Osteocyte (in vitro differentiated cells): ENCODE data around the gene SLC12A2. TPM values are rescaled to one million over a fixed set of nuclear protein-coding genes. Genes with fewer than 3 reads are reported as not detected.

Experiments
- DNase-seq: peaks from one replicate; pipeline ENCODE4 v3.0.0; 2021; ENCODE audit warnings: mixed read lengths; ENCODE audit not compliant: unreplicated experiment; ENCODE audit errors: extremely low spot score
- H3K27ac Mint-ChIP-seq: one replicate; pipeline ENCODE4 v1.8.0; 2021; ENCODE audit warnings: mild to moderate bottlenecking, mixed read lengths; ENCODE audit not compliant: unreplicated experiment
- H3K27me3 Mint-ChIP-seq: one replicate; pipeline ENCODE4 v1.8.0; 2021; ENCODE audit warnings: mixed read lengths; ENCODE audit not compliant: unreplicated experiment
- H3K36me3 Mint-ChIP-seq: one replicate; pipeline ENCODE4 v1.8.0; 2021; ENCODE audit warnings: mixed read lengths; ENCODE audit not compliant: unreplicated experiment
- H3K4me1 Mint-ChIP-seq: one replicate; pipeline ENCODE4 v1.8.0; 2021; ENCODE audit warnings: mixed read lengths; ENCODE audit not compliant: unreplicated experiment
- H3K4me3 Mint-ChIP-seq: one replicate; pipeline ENCODE4 v1.8.0; 2021; ENCODE audit warnings: mild to moderate bottlenecking, moderate library complexity, mixed read lengths; ENCODE audit not compliant: unreplicated experiment
- H3K9me3 Mint-ChIP-seq: one replicate; pipeline ENCODE4 v1.8.0; 2021; ENCODE audit warnings: mixed read lengths; ENCODE audit not compliant: unreplicated experiment
- long read RNA-seq: library from polyadenylated mRNA; unstranded; transcript quantifications from one replicate; pipeline ENCODE4 v2.0.0, GENCODE V29; 2021
- total RNA-seq: library from RNA; stranded (reverse); gene quantifications from 2 replicates; pipeline ENCODE4 v1.2.1, GENCODE V29; 2021
- TF ChIP-seq, protein P1 (sequence below): fragments of 200-600 bp; sonication (generic); IDR thresholded peaks from 2 replicates; pipeline ENCODE4 v1.5.0; 2021; ENCODE audit warnings: antibody characterized with exemption, mild to moderate bottlenecking, moderate library complexity

Gene SLC12A2
- total RNA-seq = 36.6 and 37.9 TPM in 2 replicates
- long read RNA-seq, partial matches to known transcripts = 14 of 20 reads
- long read RNA-seq, other reads (novel, unspliced or antisense) = 6 of 20 reads

GRCh38 chr5:128083033-128083810 lies at the start of gene SLC12A2:
SLC12A2 (plus strand) TSS chr5:128083766; CDS start chr5:128083955, 189 bp downstream.
- peak; percentile 96 for DNase-seq
- no peaks in the 10 kb centered on the region for H3K27me3 Mint-ChIP-seq
- peak within 1 kb of the TSS; percentile 83 for H3K27ac Mint-ChIP-seq
- peak within 1 kb of the TSS; percentile 89 for H3K4me3 Mint-ChIP-seq
- H3K9me3 Mint-ChIP-seq = no peaks in the 10 kb centered on the region
- TF ChIP-seq, protein P1, sequence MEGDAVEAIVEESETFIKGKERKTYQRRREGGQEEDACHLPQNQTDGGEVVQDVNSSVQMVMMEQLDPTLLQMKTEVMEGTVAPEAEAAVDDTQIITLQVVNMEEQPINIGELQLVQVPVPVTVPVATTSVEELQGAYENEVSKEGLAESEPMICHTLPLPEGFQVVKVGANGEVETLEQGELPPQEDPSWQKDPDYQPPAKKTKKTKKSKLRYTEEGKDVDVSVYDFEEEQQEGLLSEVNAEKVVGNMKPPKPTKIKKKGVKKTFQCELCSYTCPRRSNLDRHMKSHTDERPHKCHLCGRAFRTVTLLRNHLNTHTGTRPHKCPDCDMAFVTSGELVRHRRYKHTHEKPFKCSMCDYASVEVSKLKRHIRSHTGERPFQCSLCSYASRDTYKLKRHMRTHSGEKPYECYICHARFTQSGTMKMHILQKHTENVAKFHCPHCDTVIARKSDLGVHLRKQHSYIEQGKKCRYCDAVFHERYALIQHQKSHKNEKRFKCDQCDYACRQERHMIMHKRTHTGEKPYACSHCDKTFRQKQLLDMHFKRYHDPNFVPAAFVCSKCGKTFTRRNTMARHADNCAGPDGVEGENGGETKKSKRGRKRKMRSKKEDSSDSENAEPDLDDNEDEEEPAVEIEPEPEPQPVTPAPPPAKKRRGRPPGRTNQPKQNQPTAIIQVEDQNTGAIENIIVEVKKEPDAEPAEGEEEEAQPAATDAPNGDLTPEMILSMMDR = no peak
- H3K4me1 Mint-ChIP-seq = peaks cover 57% of the 10 kb centered on the region
- H3K36me3 Mint-ChIP-seq = no peaks in the 10 kb centered on the region

DNA sequence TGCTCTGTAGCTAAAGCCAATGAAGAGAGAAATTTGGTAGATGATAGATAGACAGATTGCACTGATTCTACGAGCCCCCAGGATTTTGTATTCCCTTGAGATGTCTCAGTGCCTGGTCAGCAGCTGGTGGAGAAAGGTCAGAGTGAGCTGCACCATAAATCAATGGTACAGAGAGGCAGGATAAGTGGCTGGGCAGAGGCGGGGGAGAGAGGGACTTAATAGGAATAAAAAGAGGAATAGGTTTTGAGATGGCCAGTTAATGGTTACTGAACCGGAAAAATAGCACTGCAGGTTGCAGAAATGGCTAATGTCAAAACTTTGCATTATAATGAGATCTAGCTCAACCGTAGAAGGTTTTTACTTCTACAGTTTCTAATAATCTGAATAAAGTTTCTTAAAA lies 47.9 kb upstream of the SLC12A2 start:
- H3K36me3 Mint-ChIP-seq = peaks cover 12% of the 10 kb centered on the region
- peaks cover 29% of the 10 kb centered on the region for H3K4me1 Mint-ChIP-seq
- TF ChIP-seq, protein P1 = no peak
- peaks cover 7% of the 10 kb centered on the region for H3K9me3 Mint-ChIP-seq
- H3K27me3 Mint-ChIP-seq = no peaks in the 10 kb centered on the region
- no peak for DNase-seq
- H3K27ac Mint-ChIP-seq = no peak overlapping the region
- H3K4me3 Mint-ChIP-seq = no peak overlapping the region

DNA sequence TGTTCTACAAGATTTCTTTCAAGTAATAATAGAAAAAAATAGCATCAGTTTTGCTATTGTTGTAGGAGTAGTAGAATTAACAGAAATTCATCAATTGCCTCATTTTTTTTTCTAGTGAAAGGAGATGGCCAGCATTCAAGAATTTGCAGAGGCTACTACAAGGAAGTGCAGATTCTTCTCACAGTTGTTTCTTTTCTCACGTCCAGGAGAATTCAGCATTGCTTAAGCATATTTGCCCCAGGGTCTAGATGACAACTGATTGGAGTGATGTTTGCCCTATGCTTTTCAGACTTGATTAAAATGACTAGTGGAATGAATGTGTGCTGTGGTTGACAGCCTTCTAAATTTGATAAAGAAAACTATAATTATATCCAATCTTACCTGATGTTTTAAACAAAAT lies 46.6 kb upstream of the SLC12A2 start:
- no peak overlapping the region for H3K27ac Mint-ChIP-seq
- H3K9me3 Mint-ChIP-seq = peaks cover 7% of the 10 kb centered on the region
- H3K27me3 Mint-ChIP-seq = no peaks in the 10 kb centered on the region
- H3K4me3 Mint-ChIP-seq = no peak overlapping the region
- DNase-seq = no peak
- peaks cover 9% of the 10 kb centered on the region for H3K36me3 Mint-ChIP-seq
- TF ChIP-seq, protein P1 = no peak
- H3K4me1 Mint-ChIP-seq = peaks cover 29% of the 10 kb centered on the region

GRCh38 chr5:128038643-128039042 lies 44.9 kb upstream of the SLC12A2 start:
- peaks cover 3% of the 10 kb centered on the region for H3K9me3 Mint-ChIP-seq
- no peak for DNase-seq
- peaks cover 29% of the 10 kb centered on the region for H3K4me1 Mint-ChIP-seq
- H3K36me3 Mint-ChIP-seq = peaks cover 10% of the 10 kb centered on the region
- H3K27ac Mint-ChIP-seq = no peak overlapping the region
- no peaks in the 10 kb centered on the region for H3K27me3 Mint-ChIP-seq
- TF ChIP-seq, protein P1 = no peak
- no peak overlapping the region for H3K4me3 Mint-ChIP-seq

GRCh38 chr5:128040927-128041326 lies 42.6 kb upstream of the SLC12A2 start:
- TF ChIP-seq, protein P1 = no peak
- Mint-ChIP-seq H3K36me3 (peaks cover 14% of the 10 kb centered on the region), H3K27ac (no peak overlapping the region), H3K4me3 (no peak overlapping the region), H3K27me3 (no peaks in the 10 kb centered on the region), H3K4me1 (peaks cover 22% of the 10 kb centered on the region), H3K9me3 (no peaks in the 10 kb centered on the region)
- DNase-seq = no peak
